Neutrophil (primary cell): Measurements from ENCODE around the gene SGMS1.

Experiments used
- H3K27ac ChIP-seq: fragments of 200-600 bp; sonication (generic); 2 replicates; pipeline ENCODE4 v1.5.1; 2016; ENCODE audit warnings: mild to moderate bottlenecking, moderate library complexity
- H3K27me3 ChIP-seq: fragments of 200-600 bp; sonication (generic); 2 replicates; pipeline ENCODE4 v1.6.0; 2016; ENCODE audit warnings: mild to moderate bottlenecking
- H3K36me3 ChIP-seq: fragments of 200-600 bp; sonication (generic); 2 replicates; pipeline ENCODE4 v1.5.1; 2017
- H3K4me1 ChIP-seq, 2 experiments: fragments of 200-600 bp in 1 of 2; sonication (generic) in 1 of 2; 1 replicate in 1 of 2; 2 replicates in 1 of 2; pipeline versions ENCODE4 v1.5.1 to v1.6.1; 2013 to 2016; ENCODE audit warnings: low read depth in 1 of 2, low read length in 1 of 2, mild to moderate bottlenecking in 1 of 2, moderate library complexity in 1 of 2; ENCODE audit not compliant: control insufficient read depth in 1 of 2, insufficient read depth in 1 of 2
- H3K4me3 ChIP-seq, 2 experiments: fragments of 200-600 bp in 1 of 2; sonication (generic) in 1 of 2; 1 replicate in 1 of 2; 2 replicates in 1 of 2; pipeline ENCODE4 v1.5.1; 2013 to 2016; ENCODE audit warnings: low read depth in 1 of 2, low read length in 1 of 2, mild to moderate bottlenecking in 1 of 2, moderate library complexity in 1 of 2
- H3K9me3 ChIP-seq: fragments of 200-600 bp; sonication (generic); 2 replicates; pipeline ENCODE4 v1.5.1; 2016
- CTCF ChIP-seq: fragments of 200-600 bp; sonication (generic); IDR thresholded peaks from 2 replicates; pipeline ENCODE4 v1.5.1; 2016; ENCODE audit warnings: antibody characterized with exemption

Gene SGMS1

GRCh38 chr10:50544095-50544856 is 79.5 kb downstream of the SGMS1 start:
- Histone ChIP-seq H3K27me3 (no peaks in the 10 kb centered on the region), H3K36me3 (no peaks in the 10 kb centered on the region), H3K27ac (no peak overlapping the region), H3K9me3 (no peaks in the 10 kb centered on the region), H3K4me3 (no peak overlapping the region), H3K4me1 (no peaks in the 10 kb centered on the region)
- no peak for TF ChIP-seq CTCF

- H3K9me3 ChIP-seq = no peaks in the 10 kb centered on the region
- no peak overlapping the region for H3K27ac ChIP-seq
- TF ChIP-seq CTCF = no peak
- no peaks in the 10 kb centered on the region for H3K4me1 ChIP-seq
- H3K27me3 ChIP-seq = no peaks in the 10 kb centered on the region
- H3K4me3 ChIP-seq = no peak overlapping the region
- no peaks in the 10 kb centered on the region for H3K36me3 ChIP-seq
Measured at GRCh38 chr10:50542871-50543270, 80.9 kb downstream of the SGMS1 start.

GRCh38 chr10:50541921-50542320 is 81.8 kb downstream of the SGMS1 start:
- H3K27me3 ChIP-seq = no peaks in the 10 kb centered on the region
- no peaks in the 10 kb centered on the region for H3K9me3 ChIP-seq
- no peaks in the 10 kb centered on the region for H3K36me3 ChIP-seq
- no peak overlapping the region for H3K4me3 ChIP-seq
- no peak for TF ChIP-seq CTCF
- no peak overlapping the region for H3K27ac ChIP-seq
- H3K4me1 ChIP-seq = no peaks in the 10 kb centered on the region

GRCh38 chr10:50541317-50541716 is 82.4 kb downstream of the SGMS1 start:
- H3K9me3 ChIP-seq = no peaks in the 10 kb centered on the region
- no peaks in the 10 kb centered on the region for H3K36me3 ChIP-seq
- no peak overlapping the region for H3K4me3 ChIP-seq
- no peaks in the 10 kb centered on the region for H3K4me1 ChIP-seq
- no peaks in the 10 kb centered on the region for H3K27me3 ChIP-seq
- no peak for TF ChIP-seq CTCF
- no peak overlapping the region for H3K27ac ChIP-seq

GRCh38 chr10:50540826-50541122 is 83.0 kb downstream of the SGMS1 start:
- H3K27ac ChIP-seq = no peak overlapping the region
- TF ChIP-seq CTCF = no peak
- H3K36me3 ChIP-seq = no peaks in the 10 kb centered on the region
- H3K9me3 ChIP-seq = no peaks in the 10 kb centered on the region
- H3K4me1 ChIP-seq = no peaks in the 10 kb centered on the region
- no peak overlapping the region for H3K4me3 ChIP-seq
- no peaks in the 10 kb centered on the region for H3K27me3 ChIP-seq
